NT2/D1 (cell line): ENCODE data around the gene SLC26A3.

ENCODE experiments used
- DNase-seq: peaks from one replicate; pipeline ENCODE4 v3.0.0-alpha.2; 2011; ENCODE audit warnings: low read depth, low spot score
- H3K27me3 ChIP-seq: 2 replicates; pipeline ENCODE4 v1.6.0; 2011; ENCODE audit warnings: mild to moderate bottlenecking; ENCODE audit not compliant: insufficient read length, insufficient read depth
- H3K36me3 ChIP-seq: 2 replicates; pipeline ENCODE4 v1.6.1; 2011; ENCODE audit warnings: mild to moderate bottlenecking, low read length, mixed read lengths; ENCODE audit not compliant: insufficient read depth, insufficient read length
- H3K4me1 ChIP-seq: 2 replicates; pipeline ENCODE4 v1.5.1; 2011; ENCODE audit not compliant: insufficient read depth, insufficient read length
- H3K4me3 ChIP-seq: 2 replicates; pipeline ENCODE4 v1.5.1; 2011; ENCODE audit warnings: low read depth; ENCODE audit not compliant: insufficient read length
- H3K9ac ChIP-seq: 2 replicates; pipeline ENCODE4 v1.6.0; 2011; ENCODE audit warnings: low read depth; ENCODE audit not compliant: insufficient read length
- H3K9me3 ChIP-seq: 2 replicates; pipeline ENCODE4 v1.5.1; 2011; ENCODE audit warnings: mild to moderate bottlenecking, low read length; ENCODE audit not compliant: insufficient read depth
- SUZ12 ChIP-seq: IDR thresholded peaks from 2 replicates; pipeline ENCODE4 v1.6.1; 2011; ENCODE audit not compliant: insufficient read length, insufficient read depth; ENCODE audit errors: extremely low read depth
- YY1 ChIP-seq: IDR thresholded peaks from 2 replicates; pipeline ENCODE4 v1.6.1; 2011; ENCODE audit not compliant: insufficient read length, insufficient read depth
- ZNF274 ChIP-seq: IDR thresholded peaks from 2 replicates; pipeline ENCODE4 v1.6.1; 2011; ENCODE audit warnings: mild to moderate bottlenecking, low read depth, low read length

Gene SLC26A3

DNA sequence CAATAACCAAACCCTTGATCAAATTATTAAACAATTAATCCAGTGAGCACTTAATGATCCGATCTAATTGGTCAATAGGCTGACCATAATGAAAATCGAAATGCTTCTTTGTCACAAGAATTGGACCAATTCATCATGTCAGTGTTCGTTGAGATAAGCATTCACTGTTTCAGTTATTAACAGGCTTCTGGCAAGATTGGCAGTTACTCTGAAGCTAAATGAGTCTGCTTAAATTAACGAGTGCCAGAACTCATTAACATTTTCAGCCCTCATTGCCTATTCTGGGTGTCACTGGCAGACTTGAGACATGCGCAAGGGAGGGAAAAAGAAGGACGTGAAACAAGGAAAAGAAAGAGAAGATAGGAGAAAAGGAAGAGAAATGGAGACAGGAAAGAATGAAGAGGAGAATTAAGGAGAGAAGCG is 30.7 kb upstream of the SLC26A3 start:
- DNase-seq = no peak
- no peaks in the 10 kb centered on the region for H3K27me3 ChIP-seq
- H3K9me3 ChIP-seq = no peaks in the 10 kb centered on the region
- no peak overlapping the region for H3K4me3 ChIP-seq
- H3K36me3 ChIP-seq = no peaks in the 10 kb centered on the region
- H3K4me1 ChIP-seq = no peaks in the 10 kb centered on the region
- TF ChIP-seq YY1 = no peak
- no peak for TF ChIP-seq SUZ12
- TF ChIP-seq ZNF274 = no peak
- H3K9ac ChIP-seq = no peak overlapping the region

DNA sequence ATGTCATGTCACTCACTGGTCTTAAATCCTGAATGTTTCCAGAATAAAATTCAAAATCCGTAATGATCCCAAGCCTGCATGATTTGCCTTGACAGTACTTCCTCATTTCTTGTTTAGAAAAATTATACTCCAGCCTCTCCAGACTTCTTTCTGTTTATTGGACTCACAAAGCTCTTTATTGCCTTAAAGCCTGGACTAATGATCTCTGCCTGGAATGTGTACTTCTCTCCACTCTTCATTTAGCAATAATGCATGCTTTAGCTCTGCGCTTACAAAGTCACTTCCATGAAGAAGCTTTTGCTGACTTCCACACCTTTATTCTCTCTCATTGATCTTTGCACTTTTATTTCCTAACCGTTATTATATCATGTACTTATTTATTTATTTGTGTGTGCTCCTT is 27.4 kb upstream of the SLC26A3 start:
- DNase-seq = no peak
- TF ChIP-seq ZNF274 (no peak), YY1 (no peak), SUZ12 (no peak)
- Histone ChIP-seq H3K9ac (no peak overlapping the region), H3K4me1 (no peaks in the 10 kb centered on the region), H3K4me3 (no peak overlapping the region), H3K27me3 (no peaks in the 10 kb centered on the region), H3K36me3 (no peaks in the 10 kb centered on the region), H3K9me3 (no peaks in the 10 kb centered on the region)

DNA sequence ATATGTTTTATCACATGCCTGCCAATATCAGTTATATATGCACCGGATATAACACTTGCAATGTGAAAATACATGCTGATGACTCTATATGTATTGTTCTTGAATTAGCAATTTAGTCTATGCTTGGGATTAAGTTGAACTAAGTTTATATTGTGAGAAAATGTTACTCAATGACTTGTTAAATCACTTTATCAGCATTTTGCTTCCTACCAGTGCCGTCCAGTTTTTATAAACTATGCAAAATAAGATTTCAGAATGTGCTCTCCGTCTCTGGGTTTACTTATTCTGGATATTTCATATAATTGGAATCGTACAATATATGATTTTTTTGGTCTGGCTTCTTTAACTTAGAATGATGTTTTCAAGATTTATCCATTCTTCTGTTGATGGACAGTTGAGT is 25.5 kb upstream of the SLC26A3 start:
- H3K9ac ChIP-seq = no peak overlapping the region
- H3K27me3 ChIP-seq = no peaks in the 10 kb centered on the region
- no peaks in the 10 kb centered on the region for H3K4me1 ChIP-seq
- no peak overlapping the region for H3K4me3 ChIP-seq
- DNase-seq = no peak
- H3K36me3 ChIP-seq = no peaks in the 10 kb centered on the region
- TF ChIP-seq SUZ12 (no peak), ZNF274 (no peak), YY1 (no peak)
- no peaks in the 10 kb centered on the region for H3K9me3 ChIP-seq

DNA sequence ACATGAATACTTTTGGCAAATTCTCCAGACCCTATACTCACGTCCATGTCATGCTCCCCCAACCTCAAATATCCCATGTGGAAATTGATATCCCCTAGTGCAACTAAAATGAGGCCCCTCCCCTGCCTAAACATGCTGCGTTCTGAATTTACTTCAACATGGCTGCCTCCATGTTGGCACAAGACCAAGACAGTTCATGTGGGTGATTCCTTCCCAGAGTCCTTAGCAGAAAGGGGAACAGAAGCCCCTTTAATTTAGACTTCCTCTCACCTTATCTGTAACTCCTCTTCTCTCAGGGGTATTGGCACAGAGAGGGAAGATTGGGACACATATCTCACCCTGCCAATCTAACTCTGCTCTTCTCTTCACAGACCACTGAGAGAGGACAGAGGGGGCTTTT is 24.5 kb upstream of the SLC26A3 start:
- Histone ChIP-seq H3K9me3 (no peaks in the 10 kb centered on the region), H3K4me3 (no peak overlapping the region), H3K4me1 (no peaks in the 10 kb centered on the region), H3K36me3 (no peaks in the 10 kb centered on the region), H3K27me3 (no peaks in the 10 kb centered on the region), H3K9ac (no peak overlapping the region)
- no peak for TF ChIP-seq ZNF274
- no peak for TF ChIP-seq SUZ12
- TF ChIP-seq YY1 = no peak
- no peak for DNase-seq

DNA sequence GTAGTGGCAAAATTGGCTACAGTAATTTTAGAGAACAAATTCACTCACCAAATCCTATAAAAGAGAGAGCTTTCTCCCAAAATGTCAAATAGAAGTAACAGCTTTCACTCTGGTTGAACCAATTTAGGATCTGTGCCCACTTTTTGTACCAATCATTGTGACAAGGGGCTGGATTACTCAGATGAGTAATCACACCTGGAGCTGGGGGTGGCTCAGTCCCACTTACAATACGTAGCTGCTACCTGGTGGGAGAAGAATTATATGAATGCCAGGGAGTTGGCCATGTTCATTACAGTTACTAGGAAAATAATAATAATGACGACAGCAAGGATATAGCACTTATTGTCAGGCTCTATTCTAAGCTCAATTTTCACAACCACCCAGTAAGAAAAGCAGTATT is 23.4 kb upstream of the SLC26A3 start:
- TF ChIP-seq SUZ12 = no peak
- no peak for TF ChIP-seq ZNF274
- H3K9ac ChIP-seq = no peak overlapping the region
- no peaks in the 10 kb centered on the region for H3K9me3 ChIP-seq
- H3K4me1 ChIP-seq = no peaks in the 10 kb centered on the region
- no peaks in the 10 kb centered on the region for H3K36me3 ChIP-seq
- no peaks in the 10 kb centered on the region for H3K27me3 ChIP-seq
- no peak overlapping the region for H3K4me3 ChIP-seq
- no peak for DNase-seq

DNA sequence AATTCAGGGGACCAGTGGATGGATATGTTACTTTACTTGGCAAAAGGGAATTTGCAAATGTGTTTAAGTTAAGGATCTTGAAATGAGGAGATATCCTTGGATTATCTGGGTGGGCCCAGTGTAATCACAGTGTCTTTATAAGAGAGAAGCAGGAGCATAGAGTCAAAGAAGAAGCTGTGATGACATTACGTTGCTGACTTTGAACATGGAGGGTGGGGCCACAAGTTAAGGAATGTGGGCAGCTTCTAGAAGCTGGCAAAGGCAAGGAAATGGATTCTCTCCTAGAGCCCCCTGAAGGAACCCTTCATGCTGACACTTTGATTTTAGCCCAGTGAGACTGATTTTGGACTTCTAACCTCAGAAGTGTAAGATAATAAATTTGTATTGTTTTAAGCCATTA is 21.8 kb upstream of the SLC26A3 start:
- H3K4me1 ChIP-seq = no peaks in the 10 kb centered on the region
- TF ChIP-seq ZNF274 (no peak), SUZ12 (no peak), YY1 (no peak)
- no peak for DNase-seq

DNA sequence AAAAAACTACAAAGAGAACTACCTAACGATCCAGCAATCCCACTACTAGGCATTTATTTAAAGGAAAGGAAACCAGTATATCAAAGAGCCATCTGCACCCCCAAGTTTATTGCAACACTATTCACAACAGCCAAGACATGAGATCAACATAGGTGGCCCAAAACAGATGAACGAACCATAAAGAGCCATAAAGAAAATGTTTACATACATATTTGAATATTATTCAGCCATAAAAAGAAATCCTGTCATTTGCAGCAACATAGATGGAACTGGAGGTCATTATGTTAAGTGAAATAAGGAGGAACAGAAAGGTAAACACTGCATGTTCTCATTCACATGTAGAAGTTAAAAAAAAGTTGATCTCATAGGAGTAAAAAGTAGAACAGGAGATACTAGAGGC is 15.6 kb upstream of the SLC26A3 start:
- no peak overlapping the region for H3K4me3 ChIP-seq
- DNase-seq = no peak
- H3K9ac ChIP-seq = no peak overlapping the region
- no peaks in the 10 kb centered on the region for H3K9me3 ChIP-seq
- no peaks in the 10 kb centered on the region for H3K4me1 ChIP-seq
- no peaks in the 10 kb centered on the region for H3K27me3 ChIP-seq
- no peak for TF ChIP-seq YY1
- TF ChIP-seq ZNF274 = no peak
- no peak for TF ChIP-seq SUZ12
- H3K36me3 ChIP-seq = no peaks in the 10 kb centered on the region

More for the DNA sequence above, 21.8 kb upstream of the SLC26A3 start:
- Histone ChIP-seq H3K27me3 (no peaks in the 10 kb centered on the region), H3K36me3 (no peaks in the 10 kb centered on the region), H3K9me3 (no peaks in the 10 kb centered on the region), H3K9ac (no peak overlapping the region), H3K4me3 (no peak overlapping the region)

DNA sequence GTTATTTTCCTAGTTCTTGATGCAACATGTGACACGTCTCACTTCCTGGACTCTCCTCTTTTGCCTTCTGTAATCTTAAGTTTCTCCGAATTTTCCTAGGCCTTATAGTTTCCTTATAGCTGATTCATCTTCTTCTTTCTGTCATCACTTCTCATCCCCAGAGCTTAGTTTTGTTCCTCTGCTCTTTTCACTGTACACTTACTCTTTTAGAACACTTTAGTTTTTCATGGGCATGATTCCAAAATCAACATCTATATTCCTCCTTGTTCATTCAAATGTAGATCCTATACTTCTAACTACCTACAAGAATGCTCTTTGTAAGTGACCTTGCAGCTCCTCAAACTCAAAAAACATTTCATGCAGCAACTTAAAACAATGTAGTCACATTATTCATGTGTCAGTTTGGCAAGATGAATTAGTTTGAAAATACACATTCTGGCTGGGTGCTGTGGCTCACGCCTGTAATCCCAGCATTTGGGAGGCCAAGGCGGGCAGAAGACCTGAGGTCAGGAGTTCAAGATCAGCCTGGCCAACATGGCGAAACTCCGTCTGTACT is 13.1 kb upstream of the SLC26A3 start:
- no peak for DNase-seq
- H3K9ac ChIP-seq = no peak overlapping the region
- no peak for TF ChIP-seq ZNF274
- no peak for TF ChIP-seq YY1
- no peak for TF ChIP-seq SUZ12
- H3K9me3 ChIP-seq = no peaks in the 10 kb centered on the region
- no peaks in the 10 kb centered on the region for H3K27me3 ChIP-seq
- no peaks in the 10 kb centered on the region for H3K4me1 ChIP-seq
- no peaks in the 10 kb centered on the region for H3K36me3 ChIP-seq
- no peak overlapping the region for H3K4me3 ChIP-seq
